GM19043 (cell line): ENCODE results near the gene SEZ6L2.

Source experiments
- ATAC-seq: cut with Tn5 transposase; IDR thresholded peaks from one replicate; pipeline ENCODE4 v1.9.1; 2021; ENCODE audit warnings: low read depth; ENCODE audit not compliant: unreplicated experiment

The SEZ6L2 gene

DNA sequence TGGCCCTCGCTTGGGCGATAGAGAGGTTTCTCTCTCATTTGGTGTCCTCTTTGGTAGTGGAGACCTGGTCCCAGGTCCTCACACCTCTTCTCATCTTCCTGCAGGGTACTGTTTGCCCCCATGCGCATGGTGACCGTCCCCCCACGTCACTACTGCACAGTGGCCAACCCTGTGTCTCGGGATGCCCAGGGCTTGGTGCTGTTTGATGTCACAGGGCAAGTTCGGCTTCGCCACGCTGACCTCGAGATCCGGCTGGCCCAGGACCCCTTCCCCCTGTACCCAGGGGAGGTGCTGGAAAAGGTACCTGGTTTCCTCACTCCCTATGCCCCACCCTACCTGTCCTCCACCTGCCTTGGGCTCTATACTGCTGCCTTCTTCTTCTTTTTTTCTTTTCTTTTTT lies 68.6 kb downstream of the SEZ6L2 start:
- ATAC-seq, result no peak

DNA sequence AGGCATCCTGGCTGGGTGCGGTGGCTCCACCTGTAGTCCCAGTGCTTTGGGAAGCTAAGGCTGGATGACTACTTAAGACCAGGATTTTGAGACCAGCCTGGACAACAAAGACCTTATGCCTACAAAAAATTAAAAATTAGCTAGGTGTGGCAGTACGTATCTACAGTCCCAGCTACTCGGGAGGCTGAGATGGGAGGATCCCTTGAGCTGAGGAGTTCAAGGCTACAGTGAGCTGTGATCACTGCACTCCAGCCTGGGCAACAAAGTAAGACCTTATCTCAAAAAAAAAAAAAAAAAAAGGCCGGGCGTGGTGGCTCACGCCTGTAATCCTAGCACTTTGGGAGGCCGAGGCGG lies 73.0 kb downstream of the SEZ6L2 start:
- ATAC-seq, result no peak

DNA sequence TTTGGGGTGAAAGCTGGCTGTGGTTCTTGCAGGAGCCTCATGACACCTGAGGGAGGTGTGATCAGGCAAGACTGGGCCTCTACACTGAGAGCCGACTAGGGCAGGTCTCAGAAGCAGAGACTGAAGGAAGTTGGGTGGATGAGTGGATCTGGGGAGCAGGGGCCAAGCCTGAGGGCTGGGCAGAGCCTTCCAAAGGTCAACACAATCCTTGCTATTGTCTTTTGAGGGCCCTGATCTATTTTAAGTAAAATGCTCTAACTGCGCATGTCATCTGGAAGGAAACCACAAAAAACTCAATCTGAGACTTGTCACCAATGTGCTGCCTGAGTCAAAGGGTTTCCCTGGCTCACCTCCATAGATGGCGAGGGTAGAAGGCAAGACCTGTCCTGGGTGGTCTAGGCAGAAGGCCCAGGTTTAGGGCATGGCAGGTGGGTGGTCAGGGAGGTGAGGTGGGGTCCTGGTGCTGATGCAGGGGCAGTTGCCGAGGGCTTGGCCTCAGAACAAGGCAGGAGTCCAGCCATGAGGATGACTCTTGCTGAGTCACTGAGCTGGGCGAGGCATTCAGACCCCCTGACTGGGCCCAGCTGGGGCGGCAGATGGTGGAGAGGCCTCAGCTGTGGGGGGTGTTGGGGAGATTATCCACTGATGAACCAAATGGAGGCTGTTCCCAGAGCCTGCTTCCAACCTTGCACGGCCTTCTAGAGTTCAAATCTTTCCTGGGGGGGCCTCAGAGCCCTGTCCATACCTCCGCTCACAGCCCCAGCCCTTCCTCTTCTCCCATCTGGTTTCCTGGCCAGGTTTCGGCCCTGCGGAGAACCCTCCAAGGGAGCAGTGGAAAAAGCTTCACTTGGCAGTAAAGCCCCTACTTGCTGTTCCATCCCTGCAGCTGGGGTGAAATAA lies 74.0 kb downstream of the SEZ6L2 start:
- no peak for ATAC-seq

DNA sequence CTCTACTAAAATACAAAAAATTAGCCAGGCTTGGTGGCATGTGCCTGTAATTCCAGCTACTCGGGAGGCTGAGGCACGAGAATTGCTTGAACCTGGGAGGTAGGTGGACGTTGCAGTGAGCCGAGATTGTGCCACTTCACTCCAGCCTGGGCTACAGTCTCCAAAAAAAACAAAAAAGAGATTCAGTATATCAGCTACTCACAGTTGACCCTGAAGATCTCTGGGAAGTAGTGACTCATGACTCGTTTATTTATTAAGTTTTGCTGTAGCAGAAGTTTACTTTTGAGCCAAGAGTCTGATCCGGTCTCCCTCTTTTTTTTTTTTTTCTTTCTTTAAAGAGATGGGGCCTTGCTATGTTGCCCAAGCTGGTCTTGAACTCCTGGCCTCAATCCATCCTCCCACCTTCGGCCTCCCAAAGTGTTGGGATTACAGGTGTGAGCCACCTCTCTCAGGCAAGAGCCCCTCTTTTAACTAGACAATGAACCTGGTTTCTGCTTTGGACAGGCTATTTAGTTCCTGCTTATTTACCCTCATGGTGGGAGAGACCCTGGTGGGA lies 74.7 kb downstream of the SEZ6L2 start:
- ATAC-seq, result no peak

DNA sequence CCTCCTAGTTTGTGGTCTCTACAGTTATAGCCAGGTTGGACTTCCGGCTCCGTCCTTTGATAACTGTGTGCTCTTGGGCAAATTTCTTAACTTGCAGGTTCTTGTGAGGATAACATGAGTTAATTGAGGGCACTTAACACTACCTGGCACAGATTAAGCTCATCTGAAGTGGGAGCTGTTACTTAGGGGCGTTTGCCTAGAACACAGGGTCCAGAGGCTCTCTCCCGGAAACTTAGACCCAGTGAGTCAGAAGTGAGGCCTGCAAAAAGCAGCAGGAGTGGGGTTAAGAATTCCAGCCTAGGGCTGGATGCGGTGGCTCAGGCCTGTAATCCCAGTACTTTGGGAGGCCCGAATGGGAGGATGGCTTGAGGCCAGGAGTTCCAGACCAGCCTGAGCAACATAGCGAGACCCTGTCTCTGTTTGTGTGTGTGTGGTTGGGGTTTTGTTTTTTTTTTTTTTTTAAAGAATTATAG lies 77.7 kb downstream of the SEZ6L2 start:
- ATAC-seq, result no peak
